ENCODE measurements around the gene RABL6.
"Not testable (repeated sequence)": the region's sequence is repeated elsewhere in the genome, so short reads cannot be mapped to it uniquely, and the experiment has no call there.

Gene RABL6

GRCh38 chr9:136840877-136841645 lies 33.3 kb downstream of the RABL6 start:
- TF ChIP-seq CTCF (IDR thresholded peaks at IDR 0.05; ENCODE audit: extremely low read depth, missing control alignments), result no peak
- no peak for DNase-seq (ENCODE audit: low spot score)

- not testable (repeated sequence) for DNase-seq (ENCODE audit: low spot score)
Observed at GRCh38 chr9:136841646-136842379, 34.1 kb downstream of the RABL6 start.

- TF ChIP-seq CTCF (IDR thresholded peaks at IDR 0.05; ENCODE audit: extremely low read depth, missing control alignments), result peak; percentile 96
- DNase-seq (ENCODE audit: low spot score), result peak; percentile 90
Observed at GRCh38 chr9:136842380-136842948, 34.7 kb downstream of the RABL6 start, which contains the start of gene AJM1. Gene AJM1, plus strand, starts transcription at chr9:136842478. Its CDS starts 1,937 bp downstream, at chr9:136844415.

- DNase-seq (ENCODE audit: low spot score), result not testable (repeated sequence)
Observed at GRCh38 chr9:136843159-136843800, 35.5 kb downstream of the RABL6 start.

GRCh38 chr9:136843801-136844740 lies 36.3 kb downstream of the RABL6 start:
- DNase-seq (ENCODE audit: low spot score), result not testable (repeated sequence)
- peak; percentile 19 for TF ChIP-seq CTCF (IDR thresholded peaks at IDR 0.05; ENCODE audit: extremely low read depth, missing control alignments)

GRCh38 chr9:136844761-136845464 lies 37.2 kb downstream of the RABL6 start:
- DNase-seq (ENCODE audit: low spot score), result no peak
- no peak for TF ChIP-seq CTCF (IDR thresholded peaks at IDR 0.05; ENCODE audit: extremely low read depth, missing control alignments)

GRCh38 chr9:136845465-136846260 lies 37.9 kb downstream of the RABL6 start:
- no peak for DNase-seq (ENCODE audit: low spot score)
- TF ChIP-seq CTCF (IDR thresholded peaks at IDR 0.05; ENCODE audit: extremely low read depth, missing control alignments), result no peak
